Fibroblast of mammary gland (primary cell): Measurements from ENCODE around the gene KRTAP1-5.
A peak's percentile ranks its signal among the peaks of the same experiment; 100 is the strongest.
"Not testable (repeated sequence)": the region's sequence is repeated elsewhere in the genome, so short reads cannot be mapped to it uniquely, and the experiment has no call there.

Source experiments
- DNase-seq: peaks from one replicate; pipeline ENCODE4 v3.0.0-alpha.2; 2010; ENCODE audit warnings: low read depth
- H3K4me3 ChIP-seq: 2 replicates; pipeline ENCODE4 v1.5.1; 2011; ENCODE audit warnings: low read depth, mild to moderate bottlenecking, low read length, moderate library complexity; ENCODE audit not compliant: control insufficient read depth
- TF ChIP-seq, protein P1 (sequence below): conservative IDR thresholded peaks from 2 replicates; pipeline ENCODE4 v1.5.1; 2011; ENCODE audit warnings: low read depth, low read length, inconsistent platforms; ENCODE audit not compliant: control insufficient read depth, insufficient read depth

Gene KRTAP1-5

DNA sequence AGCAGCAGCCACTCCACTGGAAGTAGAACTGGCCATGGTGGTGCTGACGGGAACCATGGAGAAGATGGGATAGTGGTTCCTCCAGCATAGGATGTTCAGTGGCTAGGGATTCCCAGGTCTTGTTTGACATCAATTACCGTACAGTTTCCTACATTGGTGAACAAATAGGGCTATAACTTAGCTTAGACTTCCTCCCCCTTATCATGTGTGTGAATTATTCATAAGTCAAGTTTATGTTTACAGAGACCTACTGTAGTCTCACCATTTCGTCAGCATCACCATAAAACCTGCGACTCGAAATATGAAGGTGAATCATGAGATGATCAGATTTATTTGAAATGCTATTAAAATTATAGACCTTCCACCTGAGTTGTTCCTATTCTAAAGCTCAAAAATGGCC lies 31.7 kb upstream of the KRTAP1-5 start:
- H3K4me3 ChIP-seq = no peak overlapping the region
- peak; percentile 15 for DNase-seq
- TF ChIP-seq, protein P1, sequence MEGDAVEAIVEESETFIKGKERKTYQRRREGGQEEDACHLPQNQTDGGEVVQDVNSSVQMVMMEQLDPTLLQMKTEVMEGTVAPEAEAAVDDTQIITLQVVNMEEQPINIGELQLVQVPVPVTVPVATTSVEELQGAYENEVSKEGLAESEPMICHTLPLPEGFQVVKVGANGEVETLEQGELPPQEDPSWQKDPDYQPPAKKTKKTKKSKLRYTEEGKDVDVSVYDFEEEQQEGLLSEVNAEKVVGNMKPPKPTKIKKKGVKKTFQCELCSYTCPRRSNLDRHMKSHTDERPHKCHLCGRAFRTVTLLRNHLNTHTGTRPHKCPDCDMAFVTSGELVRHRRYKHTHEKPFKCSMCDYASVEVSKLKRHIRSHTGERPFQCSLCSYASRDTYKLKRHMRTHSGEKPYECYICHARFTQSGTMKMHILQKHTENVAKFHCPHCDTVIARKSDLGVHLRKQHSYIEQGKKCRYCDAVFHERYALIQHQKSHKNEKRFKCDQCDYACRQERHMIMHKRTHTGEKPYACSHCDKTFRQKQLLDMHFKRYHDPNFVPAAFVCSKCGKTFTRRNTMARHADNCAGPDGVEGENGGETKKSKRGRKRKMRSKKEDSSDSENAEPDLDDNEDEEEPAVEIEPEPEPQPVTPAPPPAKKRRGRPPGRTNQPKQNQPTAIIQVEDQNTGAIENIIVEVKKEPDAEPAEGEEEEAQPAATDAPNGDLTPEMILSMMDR = no peak

DNA sequence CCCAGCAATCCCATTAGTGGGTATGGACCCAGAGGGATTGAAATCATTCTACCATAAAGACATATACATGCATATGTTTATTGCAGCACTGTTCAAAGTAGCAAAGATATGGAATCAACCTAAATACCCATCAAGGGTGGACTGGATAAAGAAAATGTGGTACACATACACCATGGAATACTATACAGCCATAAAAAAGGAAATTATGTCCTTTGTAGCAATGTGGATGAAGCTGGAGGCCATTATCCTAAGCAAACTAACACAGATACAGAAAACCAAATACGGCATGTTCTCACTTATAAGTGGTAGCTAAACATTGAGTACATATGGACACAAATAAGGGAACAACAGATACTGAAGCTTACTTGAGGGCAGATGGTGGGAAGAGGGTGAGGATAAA lies 30.5 kb upstream of the KRTAP1-5 start:
- H3K4me3 ChIP-seq = no peak overlapping the region
- TF ChIP-seq, protein P1 = no peak

DNA sequence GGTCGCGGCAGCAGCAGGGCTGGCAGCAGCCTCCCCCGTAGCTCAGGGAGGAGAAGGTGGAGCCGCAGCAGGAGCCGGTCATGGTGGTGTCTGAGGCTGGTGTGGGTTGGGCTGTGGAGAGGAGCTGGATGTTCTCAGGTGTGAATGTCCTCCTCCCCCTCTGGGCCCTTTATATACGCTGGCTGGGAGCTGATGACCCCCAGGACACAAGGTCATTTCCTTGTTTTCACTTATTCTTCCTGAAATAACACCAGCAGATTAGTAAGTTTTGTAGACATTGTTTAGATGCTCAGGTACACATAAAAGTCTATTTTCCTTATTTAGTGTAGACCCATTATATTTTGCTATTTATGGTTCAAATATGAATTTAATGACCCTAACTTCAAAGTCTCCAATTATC lies 28.1 kb upstream of the KRTAP1-5 start, which contains the start of gene KRTAP2-2:
Gene KRTAP2-2, minus strand, starts transcription at position 101 of the 400 bp plus-strand sequence. Its CDS starts 19 bp downstream, at position 82.
- not testable (repeated sequence) for DNase-seq, H3K4me3 ChIP-seq

More for the DNA sequence above, 30.5 kb upstream of the KRTAP1-5 start:
- DNase-seq = no peak

DNA sequence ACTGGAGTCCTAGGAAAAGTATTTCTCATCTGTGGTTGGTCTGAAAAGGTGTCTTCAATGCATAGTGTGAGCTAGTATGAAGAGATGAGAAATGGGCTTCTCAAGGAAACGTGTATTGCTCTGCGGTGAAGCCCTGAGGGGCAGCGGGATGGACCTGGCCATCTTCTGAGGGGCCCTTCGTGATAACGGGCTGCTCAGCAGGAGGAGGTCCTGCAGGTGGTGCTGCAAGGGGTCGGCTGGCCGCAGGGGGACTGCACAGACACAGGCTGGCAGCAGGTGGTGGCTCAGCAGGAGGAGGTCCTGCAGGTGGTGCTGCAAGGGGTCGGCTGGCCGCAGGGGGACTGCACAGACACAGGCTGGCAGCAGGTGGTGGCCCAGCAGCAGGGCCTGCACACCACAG lies 27.5 kb upstream of the KRTAP1-5 start:
- H3K4me3 ChIP-seq, DNase-seq: not testable (repeated sequence)

DNA sequence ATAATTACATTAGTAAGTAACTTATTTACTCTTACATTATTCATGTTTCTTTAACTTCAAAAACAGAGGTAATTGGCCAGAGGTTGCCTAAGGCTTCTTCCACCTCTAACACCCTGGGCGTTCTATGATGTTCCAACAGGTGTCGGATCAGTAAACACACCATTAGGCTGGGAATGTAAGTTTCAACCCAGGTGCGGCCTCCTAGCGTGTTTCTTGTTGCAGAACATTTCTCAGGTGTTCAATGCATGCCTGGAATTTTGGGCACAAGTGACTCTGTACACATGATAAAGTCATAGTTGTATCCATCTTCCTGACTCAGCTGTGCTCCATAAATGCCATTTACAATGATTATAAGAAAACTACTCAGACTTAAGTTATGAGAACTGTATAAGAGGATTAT lies 27.0 kb upstream of the KRTAP1-5 start:
- TF ChIP-seq, protein P1 = no peak
- no peak overlapping the region for H3K4me3 ChIP-seq
- DNase-seq = no peak

DNA sequence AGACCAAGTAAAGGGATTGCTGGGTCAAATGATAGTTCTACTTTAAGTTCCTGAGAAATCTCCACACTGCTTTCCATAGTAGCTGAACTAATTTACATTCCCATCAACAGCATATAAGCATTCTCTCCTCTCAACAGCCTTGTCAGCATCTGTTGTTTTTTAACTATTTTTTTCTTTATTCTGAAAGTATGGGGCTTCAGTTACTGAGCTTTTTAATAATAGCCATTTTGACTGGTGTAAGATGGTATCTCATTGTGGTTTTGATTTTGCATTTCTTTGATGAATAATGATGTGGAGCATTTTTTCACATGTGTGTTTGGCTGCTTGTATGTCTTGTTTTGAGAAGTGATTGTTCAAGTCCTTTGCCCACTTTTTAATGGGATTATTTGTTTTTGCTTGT lies 25.6 kb upstream of the KRTAP1-5 start:
- no peak overlapping the region for H3K4me3 ChIP-seq
- peak; percentile 28 for DNase-seq
- TF ChIP-seq, protein P1 = no peak

DNA sequence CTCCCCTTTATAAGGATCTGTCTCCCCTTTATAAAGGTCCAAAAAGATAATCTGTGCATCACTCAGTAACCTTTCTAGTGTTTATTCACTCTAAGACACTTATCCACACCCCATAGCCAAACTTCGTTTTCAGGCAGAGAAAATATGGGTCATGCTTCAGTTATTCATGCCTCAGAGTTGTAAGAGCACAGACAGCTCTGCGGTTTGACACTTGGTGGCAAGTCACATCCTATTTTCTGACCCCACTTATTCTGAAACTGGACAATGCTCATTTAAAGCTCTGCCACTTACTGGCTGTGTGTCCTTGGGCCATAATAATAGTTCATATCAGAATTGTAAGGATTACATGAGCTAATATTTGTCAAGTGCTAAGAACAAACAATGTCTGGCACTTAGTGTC lies 22.1 kb upstream of the KRTAP1-5 start:
- TF ChIP-seq, protein P1 = no peak
- DNase-seq = peak; percentile 60
- no peak overlapping the region for H3K4me3 ChIP-seq

DNA sequence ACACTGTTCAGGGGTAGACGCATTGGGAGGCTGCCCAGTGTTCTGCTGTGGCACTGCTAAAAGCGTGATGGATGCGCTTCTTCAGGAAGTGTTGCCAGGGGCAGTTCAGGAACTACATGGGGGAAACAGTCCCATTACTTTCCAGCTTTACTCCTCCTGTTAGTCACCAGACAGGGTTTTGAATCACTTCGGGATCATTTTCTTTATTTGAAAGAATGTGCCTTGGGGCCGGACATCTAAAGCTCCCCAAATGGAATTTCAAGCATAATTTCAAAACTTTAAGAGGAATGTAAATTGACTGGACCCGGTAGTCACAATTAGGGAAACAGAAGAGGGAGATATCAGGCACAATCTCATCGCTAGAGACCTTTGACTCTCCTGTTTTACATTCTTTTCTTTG lies 21.4 kb upstream of the KRTAP1-5 start:
- H3K4me3 ChIP-seq = no peak overlapping the region
- no peak for DNase-seq
- TF ChIP-seq, protein P1 = no peak

DNA sequence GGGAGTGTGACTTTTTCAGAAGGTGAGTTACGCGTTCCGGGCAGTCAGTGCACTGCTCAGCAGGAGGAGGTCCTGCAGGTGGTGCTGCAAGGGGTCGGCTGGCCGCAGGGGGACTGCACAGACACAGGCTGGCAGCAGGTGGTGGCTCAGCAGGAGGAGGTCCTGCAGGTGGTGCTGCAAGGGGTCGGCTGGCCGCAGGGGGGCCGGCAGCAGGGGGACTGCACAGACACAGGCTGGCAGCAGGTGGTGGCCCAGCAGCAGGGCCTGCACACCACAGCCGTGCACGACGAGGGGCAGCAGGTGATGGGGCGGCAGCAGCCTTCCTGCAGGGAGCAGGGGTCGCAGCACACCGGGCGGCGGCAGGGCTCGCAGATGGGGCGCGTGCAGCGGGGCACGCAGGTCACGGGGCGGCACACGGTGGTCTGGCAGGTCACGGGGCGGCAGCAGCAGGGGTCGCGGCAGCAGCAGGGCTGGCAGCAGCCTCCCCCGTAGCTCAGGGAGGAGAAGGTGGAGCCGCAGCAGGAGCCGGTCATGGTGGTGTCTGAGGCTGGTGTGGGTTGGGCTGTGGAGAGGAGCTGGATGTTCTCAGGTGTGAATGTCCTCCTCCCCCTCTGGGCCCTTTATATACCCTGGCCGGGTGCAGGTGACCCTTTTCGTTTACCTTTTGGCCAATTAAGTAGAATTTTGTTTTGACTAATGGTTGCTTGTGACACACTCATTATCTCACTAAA lies 19.9 kb upstream of the KRTAP1-5 start, which contains the start of gene KRTAP2-1:
Gene KRTAP2-1, minus strand, starts transcription at position 582 of the 731 bp plus-strand sequence. Its CDS starts 49 bp downstream, at position 533.
- DNase-seq, H3K4me3 ChIP-seq: not testable (repeated sequence)
